GM12878 (cell line): ENCODE measurements around the gene SEMA4G. TPM values are rescaled to one million over a fixed set of nuclear protein-coding genes. Genes with fewer than 3 reads are reported as not detected.

Experiments
- ATAC-seq: fragments of 200-7000 bp; cut with Tn5 transposase; 3 replicates; pipeline ENCODE4 v1.9.1; 2020; ENCODE audit warnings: mild to moderate bottlenecking, moderate library complexity
- BruUV-seq: library from RNA; stranded (reverse); fragments of 400-500 nt; replicated peaks from 2 replicates; lab custom pipeline; 2021; lab: Mats Ljungman, UMichigan
- CTCF ChIA-PET: fragments of 300-600 bp; sonication (Branson Sonifier 250); formaldehyde crosslinking; extraction: SDS; loops from one replicate; lab custom pipeline; 2021; ENCODE audit warnings: inconsistent platforms; lab: Yijun Ruan, JAX
- POLR2A ChIA-PET: fragments of 350-600 bp; formaldehyde crosslinking; extraction: SDS; loops from one replicate; lab custom pipeline; 2021; ENCODE audit warnings: inconsistent platforms; lab: Charles Lee
- RAD21 ChIA-PET: fragments of 300-600 bp; sonication (Branson Sonifier 250); formaldehyde crosslinking; loops from one replicate; lab custom pipeline; 2023; ENCODE audit warnings: antibody characterized with exemption; ENCODE audit not compliant: unreplicated experiment; lab: Charles Lee
- SMC1A ChIA-PET: fragments of 300-600 bp; sonication (Branson Sonifier 250); formaldehyde crosslinking; loops from one replicate; lab custom pipeline; 2023; ENCODE audit not compliant: unreplicated experiment, uncharacterized antibody; lab: Charles Lee
- DNase-seq: peaks from one replicate; pipeline ENCODE4 v3.0.0-alpha.2; 2011; ENCODE audit warnings: low read depth, low spot score
- FAIRE-seq: peaks from 3 replicates; lab custom pipeline; 2011; peaks lifted over from hg19 to GRCh38; lab: Jason Lieb, UNC
- H2AFZ ChIP-seq: 2 replicates; pipeline ENCODE4 v1.6.0; 2011; ENCODE audit warnings: low read depth, low read length, control low read depth; ENCODE audit not compliant: control insufficient read depth
- H3K27ac ChIP-seq: 2 replicates; pipeline ENCODE4 v1.5.1; 2011; ENCODE audit warnings: control low read depth; ENCODE audit not compliant: control insufficient read depth, insufficient read depth
- H3K27me3 ChIP-seq, 2 experiments: replicated peaks in 1 of 2; 2 replicates each; pipeline versions ENCODE4 v1.6.0 to v1.6.1; 2011; ENCODE audit warnings: low read length in 1 of 2; ENCODE audit not compliant: control insufficient read depth in 2 of 2, insufficient read depth in 2 of 2
- H3K36me3 ChIP-seq, 2 experiments: 2 replicates each; pipeline ENCODE4 v1.5.1; 2011; ENCODE audit warnings: low read length in 1 of 2; ENCODE audit not compliant: control insufficient read depth in 2 of 2, insufficient read depth in 2 of 2
- H3K4me1 ChIP-seq: 2 replicates; pipeline ENCODE4 v1.6.1; 2011; ENCODE audit warnings: mild to moderate bottlenecking, low read length, moderate library complexity, mixed read lengths; ENCODE audit not compliant: control insufficient read depth, insufficient read depth
- H3K4me2 ChIP-seq: 2 replicates; pipeline ENCODE4 v1.6.0; 2011; ENCODE audit warnings: control low read depth; ENCODE audit not compliant: control insufficient read depth, insufficient read depth
- H3K4me3 ChIP-seq: fragments of 200-600 bp; sonication (generic); 2 replicates; pipeline ENCODE4 v1.5.1; 2016
- H3K79me2 ChIP-seq: 2 replicates; pipeline ENCODE4 v1.6.0; 2011; ENCODE audit warnings: low read length; ENCODE audit not compliant: control insufficient read depth, insufficient read depth
- H3K9ac ChIP-seq: 2 replicates; pipeline ENCODE4 v1.8.0; 2011; ENCODE audit warnings: low read length, control low read depth, mixed read lengths; ENCODE audit not compliant: control insufficient read depth, insufficient read depth
- H3K9me3 ChIP-seq: replicated peaks from 3 replicates; pipeline ENCODE4 v1.5.1; 2011; ENCODE audit warnings: mild to moderate bottlenecking, low read length; ENCODE audit not compliant: control insufficient read depth, insufficient read depth
- H4K20me1 ChIP-seq: 2 replicates; pipeline ENCODE4 v1.6.0; 2011; ENCODE audit not compliant: control insufficient read depth, insufficient read depth
- BACH1 ChIP-seq: fragments of 450-650 bp; IDR thresholded peaks from 2 replicates; pipeline ENCODE4 v1.6.1; 2017; ENCODE audit warnings: mild to moderate bottlenecking, borderline replicate concordance
- BCL11A ChIP-seq: IDR thresholded peaks from 2 replicates; pipeline ENCODE4 v1.6.1; 2011; ENCODE audit warnings: low read depth, low read length
- CHD4 ChIP-seq: fragments of 200-600 bp; sonication (generic); IDR thresholded peaks from 2 replicates; pipeline ENCODE4 v1.6.1; 2016; ENCODE audit warnings: mild to moderate bottlenecking
- GABPA ChIP-seq: IDR thresholded peaks from 2 replicates; pipeline ENCODE4 v1.6.1; 2014; ENCODE audit warnings: antibody characterized with exemption, low read depth, mild to moderate bottlenecking, inconsistent platforms
- HDAC6 ChIP-seq: fragments of 200-600 bp; sonication (generic); IDR thresholded peaks from one replicate; pipeline ENCODE4 v1.8.0; 2017; ENCODE audit warnings: antibody characterized with exemption; ENCODE audit not compliant: unreplicated experiment
- IRF4 ChIP-seq: IDR thresholded peaks from 2 replicates; pipeline ENCODE4 v1.6.1; 2011; ENCODE audit warnings: low read depth, low read length
- MYB ChIP-seq: fragments of 150-350 bp; IDR thresholded peaks from 2 replicates; pipeline ENCODE4 v1.6.1; 2014; ENCODE audit warnings: mild to moderate bottlenecking, low read depth, low read length, borderline replicate concordance
- SMAD1 ChIP-seq: fragments of 450-650 bp; IDR thresholded peaks from 2 replicates; pipeline ENCODE4 v1.6.1; 2018; ENCODE audit warnings: mild to moderate bottlenecking, low read depth; ENCODE audit not compliant: partially characterized antibody
- SMC3 ChIP-seq: IDR thresholded peaks from 2 replicates; pipeline ENCODE4 v1.6.1; 2011; ENCODE audit warnings: low read length, improper control_type of control experiment, borderline replicate concordance
- TAF1 ChIP-seq: IDR thresholded peaks from 2 replicates; pipeline ENCODE4 v1.6.1; 2011; ENCODE audit warnings: mild to moderate bottlenecking, low read depth, low read length, borderline replicate concordance
- ZNF622 ChIP-seq: fragments of 450-650 bp; IDR thresholded peaks from 2 replicates; pipeline ENCODE4 v1.6.1; 2017; ENCODE audit warnings: mild to moderate bottlenecking, inconsistent platforms
- WGBS: methylation state at CpG from one replicate; pipeline ENCODE4 v1.1.6; 2016; ENCODE audit warnings: low lambda C conversion rate; ENCODE audit not compliant: insufficient replicate concordance, insufficient coverage; ENCODE audit errors: missing lambda C conversion rate; 5-methylcytosine and 5-hydroxymethylcytosine counted together
- in situ Hi-C: fragments of 300-500 bp; cut with MboI; formaldehyde crosslinking; loops from 9 replicates; pipeline ENCODE4 v1.14.3; 2018; ENCODE audit warnings: mixed read lengths
- intact Hi-C: fragments of 100-400 bp; cut with micrococcal nuclease; formaldehyde crosslinking; loops from one replicate; pipeline ENCODE4 v1.14.2; 2022; ENCODE audit not compliant: unreplicated experiment
- polyA plus RNA-seq, 11 experiments: library from polyadenylated mRNA; depleted of rRNA in 4 of 11; unstranded in 6 of 11; stranded (reverse) in 5 of 11; fragments of >200 nt; fragmentation: Nextera tagmentation in 4 of 11; fragmentation: Illumina TruSeq in 1 of 11; extraction: Ambion mirVana in 4 of 11; extraction: Trizol in 1 of 11; gene quantifications; 1 replicate in 1 of 11; 2 replicates in 10 of 11; pipeline versions ENCODE4 v1.2.1 to v1.2.3, GENCODE V29; 2011 to 2016; ENCODE audit warnings: inconsistent platforms in 2 of 11, missing spikeins in 2 of 11, low read depth in 1 of 11
- total RNA-seq, 4 experiments: library from RNA; depleted of rRNA in 3 of 4; stranded (reverse); fragments of >200 nt in 3 of 4; fragmentation: Illumina TruSeq in 1 of 4; extraction: Trizol in 1 of 4; gene quantifications; 2 replicates each; pipeline versions ENCODE4 v1.2.1 to v1.2.3, GENCODE V29; 2013 to 2021
- TF ChIP-seq, protein P1 (sequence below): IDR thresholded peaks from 2 replicates; pipeline ENCODE4 v1.6.1; 2011; ENCODE audit warnings: mild to moderate bottlenecking, low read depth, low read length, moderate library complexity; ENCODE audit not compliant: insufficient replicate concordance
- TF ChIP-seq, protein P2 (sequence below): fragments of 450-650 bp; formaldehyde crosslinking; IDR thresholded peaks from 2 replicates; pipeline ENCODE4 v1.5.0; 2022; ENCODE audit warnings: mild to moderate bottlenecking, missing genetic modification characterization
- TF ChIP-seq, protein P3 (sequence below): fragments of 450-650 bp; IDR thresholded peaks from 2 replicates; pipeline ENCODE4 v1.6.1; 2017; ENCODE audit warnings: mild to moderate bottlenecking, moderate library complexity

Gene SEMA4G
- total and polyA plus RNA-seq, 10 of the 15 experiments (the other 5 are each of a cell fraction or from before 2014, with no cell fraction given): 0.09 to 2.3 (median 0.44) TPM; not detected in 4

DNA sequence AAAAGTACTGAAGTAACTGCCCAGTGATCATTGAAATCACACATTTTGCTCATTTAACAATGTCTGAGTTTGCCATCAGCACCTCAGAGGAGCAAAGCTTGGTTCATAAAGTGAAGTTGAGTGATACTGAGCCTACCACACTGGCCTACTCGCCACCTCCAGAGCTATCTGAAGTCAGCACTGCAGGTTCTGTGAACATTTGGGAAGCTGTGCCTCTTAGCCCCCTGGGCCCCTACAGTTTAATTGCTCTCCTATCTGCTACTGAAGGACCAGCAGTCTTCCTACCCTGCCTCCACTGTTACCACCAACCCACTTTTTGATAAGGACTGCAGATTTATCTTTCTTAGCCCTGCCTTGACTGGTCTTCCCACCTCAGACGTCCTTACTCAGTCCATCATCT, 2.0 kb upstream of the SEMA4G start:
- ATAC-seq (no peak), FAIRE-seq (no peak), DNase-seq (no peak)
- TF ChIP-seq TAF1: no peak
- no peak for TF ChIP-seq GABPA
- no peak for TF ChIP-seq BACH1
- TF ChIP-seq CHD4: no peak
- TF ChIP-seq IRF4: no peak
- TF ChIP-seq, protein P1, sequence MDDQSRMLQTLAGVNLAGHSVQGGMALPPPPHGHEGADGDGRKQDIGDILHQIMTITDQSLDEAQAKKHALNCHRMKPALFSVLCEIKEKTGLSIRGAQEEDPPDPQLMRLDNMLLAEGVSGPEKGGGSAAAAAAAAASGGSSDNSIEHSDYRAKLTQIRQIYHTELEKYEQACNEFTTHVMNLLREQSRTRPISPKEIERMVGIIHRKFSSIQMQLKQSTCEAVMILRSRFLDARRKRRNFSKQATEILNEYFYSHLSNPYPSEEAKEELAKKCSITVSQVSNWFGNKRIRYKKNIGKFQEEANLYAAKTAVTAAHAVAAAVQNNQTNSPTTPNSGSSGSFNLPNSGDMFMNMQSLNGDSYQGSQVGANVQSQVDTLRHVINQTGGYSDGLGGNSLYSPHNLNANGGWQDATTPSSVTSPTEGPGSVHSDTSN: no peak
- TF ChIP-seq HDAC6: no peak
- no peak for TF ChIP-seq SMC3
- no peak for TF ChIP-seq MYB
- no peak for TF ChIP-seq BCL11A
- TF ChIP-seq, protein P2, sequence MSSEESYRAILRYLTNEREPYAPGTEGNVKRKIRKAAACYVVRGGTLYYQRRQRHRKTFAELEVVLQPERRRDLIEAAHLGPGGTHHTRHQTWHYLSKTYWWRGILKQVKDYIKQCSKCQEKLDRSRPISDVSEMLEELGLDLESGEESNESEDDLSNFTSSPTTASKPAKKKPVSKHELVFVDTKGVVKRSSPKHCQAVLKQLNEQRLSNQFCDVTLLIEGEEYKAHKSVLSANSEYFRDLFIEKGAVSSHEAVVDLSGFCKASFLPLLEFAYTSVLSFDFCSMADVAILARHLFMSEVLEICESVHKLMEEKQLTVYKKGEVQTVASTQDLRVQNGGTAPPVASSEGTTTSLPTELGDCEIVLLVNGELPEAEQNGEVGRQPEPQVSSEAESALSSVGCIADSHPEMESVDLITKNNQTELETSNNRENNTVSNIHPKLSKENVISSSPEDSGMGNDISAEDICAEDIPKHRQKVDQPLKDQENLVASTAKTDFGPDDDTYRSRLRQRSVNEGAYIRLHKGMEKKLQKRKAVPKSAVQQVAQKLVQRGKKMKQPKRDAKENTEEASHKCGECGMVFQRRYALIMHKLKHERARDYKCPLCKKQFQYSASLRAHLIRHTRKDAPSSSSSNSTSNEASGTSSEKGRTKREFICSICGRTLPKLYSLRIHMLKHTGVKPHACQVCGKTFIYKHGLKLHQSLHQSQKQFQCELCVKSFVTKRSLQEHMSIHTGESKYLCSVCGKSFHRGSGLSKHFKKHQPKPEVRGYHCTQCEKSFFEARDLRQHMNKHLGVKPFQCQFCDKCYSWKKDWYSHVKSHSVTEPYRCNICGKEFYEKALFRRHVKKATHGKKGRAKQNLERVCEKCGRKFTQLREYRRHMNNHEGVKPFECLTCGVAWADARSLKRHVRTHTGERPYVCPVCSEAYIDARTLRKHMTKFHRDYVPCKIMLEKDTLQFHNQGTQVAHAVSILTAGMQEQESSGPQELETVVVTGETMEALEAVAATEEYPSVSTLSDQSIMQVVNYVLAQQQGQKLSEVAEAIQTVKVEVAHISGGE: no peak
- TF ChIP-seq SMAD1: no peak
- TF ChIP-seq, protein P3, sequence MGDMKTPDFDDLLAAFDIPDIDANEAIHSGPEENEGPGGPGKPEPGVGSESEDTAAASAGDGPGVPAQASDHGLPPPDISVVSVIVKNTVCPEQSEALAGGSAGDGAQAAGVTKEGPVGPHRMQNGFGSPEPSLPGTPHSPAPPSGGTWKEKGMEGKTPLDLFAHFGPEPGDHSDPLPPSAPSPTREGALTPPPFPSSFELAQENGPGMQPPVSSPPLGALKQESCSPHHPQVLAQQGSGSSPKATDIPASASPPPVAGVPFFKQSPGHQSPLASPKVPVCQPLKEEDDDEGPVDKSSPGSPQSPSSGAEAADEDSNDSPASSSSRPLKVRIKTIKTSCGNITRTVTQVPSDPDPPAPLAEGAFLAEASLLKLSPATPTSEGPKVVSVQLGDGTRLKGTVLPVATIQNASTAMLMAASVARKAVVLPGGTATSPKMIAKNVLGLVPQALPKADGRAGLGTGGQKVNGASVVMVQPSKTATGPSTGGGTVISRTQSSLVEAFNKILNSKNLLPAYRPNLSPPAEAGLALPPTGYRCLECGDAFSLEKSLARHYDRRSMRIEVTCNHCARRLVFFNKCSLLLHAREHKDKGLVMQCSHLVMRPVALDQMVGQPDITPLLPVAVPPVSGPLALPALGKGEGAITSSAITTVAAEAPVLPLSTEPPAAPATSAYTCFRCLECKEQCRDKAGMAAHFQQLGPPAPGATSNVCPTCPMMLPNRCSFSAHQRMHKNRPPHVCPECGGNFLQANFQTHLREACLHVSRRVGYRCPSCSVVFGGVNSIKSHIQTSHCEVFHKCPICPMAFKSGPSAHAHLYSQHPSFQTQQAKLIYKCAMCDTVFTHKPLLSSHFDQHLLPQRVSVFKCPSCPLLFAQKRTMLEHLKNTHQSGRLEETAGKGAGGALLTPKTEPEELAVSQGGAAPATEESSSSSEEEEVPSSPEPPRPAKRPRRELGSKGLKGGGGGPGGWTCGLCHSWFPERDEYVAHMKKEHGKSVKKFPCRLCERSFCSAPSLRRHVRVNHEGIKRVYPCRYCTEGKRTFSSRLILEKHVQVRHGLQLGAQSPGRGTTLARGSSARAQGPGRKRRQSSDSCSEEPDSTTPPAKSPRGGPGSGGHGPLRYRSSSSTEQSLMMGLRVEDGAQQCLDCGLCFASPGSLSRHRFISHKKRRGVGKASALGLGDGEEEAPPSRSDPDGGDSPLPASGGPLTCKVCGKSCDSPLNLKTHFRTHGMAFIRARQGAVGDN: no peak
- no peak for TF ChIP-seq ZNF622
- no peak overlapping the region for H2AFZ ChIP-seq
- H3K4me3 ChIP-seq: no peak overlapping the region
- intact Hi-C loops (no loop called here), in situ Hi-C loops (no loop called here)
- peaks cover 2 to 4% of the 10 kb centered on the region in 2 experiments; a peak in 3 of 4 replicates for H3K36me3 ChIP-seq
- no peak overlapping the region for H3K27ac ChIP-seq
- CTCF ChIA-PET: interaction anchor here (0.8 to 4.6 kb wide), 4 partner anchors 30 to 129 kb away, joined by 3 to 29 read pairs (median 12); no protein-coding TSS in a partner anchor
- H3K79me2 ChIP-seq: no peaks in the 10 kb centered on the region
- H3K27me3 ChIP-seq: no peaks in the 10 kb centered on the region
- H3K9me3 ChIP-seq: no peaks in the 10 kb centered on the region
- H3K9ac ChIP-seq: no peak overlapping the region
- H4K20me1 ChIP-seq: no peaks in the 10 kb centered on the region
- SMC1A ChIA-PET: interaction anchor here (1.4 kb wide), 1 partner anchor 10 kb away, joined by 4 read pairs; no protein-coding TSS in a partner anchor
- H3K4me2 ChIP-seq: no peak overlapping the region
- RAD21 ChIA-PET: no interaction called here
- POLR2A ChIA-PET: interaction anchor here (1.1 kb wide), 1 partner anchor 18 kb away, joined by 3 read pairs; no protein-coding TSS in a partner anchor
- peaks cover 3% of the 10 kb centered on the region; the same call in 1 of the 2 replicates for H3K4me1 ChIP-seq
- no TSS peak for BruUV-seq
- 83% methylated on average over 2 of the region's 2 CpGs for WGBS
